Measurements from ENCODE around the gene KCNA3. TPM values are rescaled to one million over a fixed set of nuclear protein-coding genes. Genes with fewer than 3 reads are reported as not detected.

Gene KCNA3
- total and polyA plus RNA-seq, 4 donors = 0.23 to 2.2 (median 0.34) TPM

DNA sequence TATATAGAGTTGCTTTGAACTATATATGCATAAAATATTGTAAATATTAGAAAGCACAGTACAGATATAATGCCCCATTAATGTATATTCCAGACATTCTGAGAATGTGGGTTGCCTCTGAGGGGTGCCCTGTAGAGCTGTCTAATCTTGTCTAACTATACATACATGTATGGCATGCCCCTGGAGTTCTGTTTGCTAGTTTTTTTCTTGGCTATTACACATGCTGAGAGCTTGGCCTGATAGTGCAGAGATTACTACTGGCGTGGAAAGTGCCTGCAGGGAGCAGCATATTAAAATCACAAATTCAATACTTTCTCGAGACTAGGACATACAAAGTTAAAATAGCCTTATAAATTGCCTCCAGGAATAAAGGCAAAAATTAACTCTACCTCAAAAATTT lies 24.1 kb downstream of the KCNA3 start:
- no peak for DNase-seq (ENCODE audit: low spot score)

DNA sequence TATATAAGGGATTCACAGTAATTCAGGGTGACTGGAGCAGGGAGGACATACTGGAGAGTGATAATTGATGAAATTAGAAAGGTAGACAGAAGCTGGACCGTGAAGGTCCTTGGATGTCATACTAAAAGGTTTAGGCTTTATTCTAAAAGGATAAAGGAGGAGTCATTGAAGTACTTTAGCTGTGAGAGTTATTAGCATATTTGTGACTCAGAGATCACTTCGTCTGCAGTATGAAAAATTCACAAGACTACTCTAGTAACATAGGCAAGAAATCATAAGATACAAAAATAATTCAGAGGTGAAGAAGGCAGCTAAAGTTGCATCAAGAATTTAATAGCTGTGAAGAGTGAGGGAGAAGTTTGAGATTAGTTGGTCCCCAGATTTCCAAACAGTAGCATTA lies 26.3 kb downstream of the KCNA3 start:
- DNase-seq (ENCODE audit: low spot score) = no peak
- Histone ChIP-seq H3K9ac (ENCODE audit: low read depth in 1 of 2, low read length in 2 of 2) (no peak overlapping the region), H3K27ac (ENCODE audit: low read depth in 1 of 2, low read length in 2 of 2) (no peak overlapping the region), H3K9me3 (ENCODE audit: control insufficient read depth in 4 of 4, low read length in 3 of 4) (no peaks in the 10 kb centered on the region), H3K36me3 (ENCODE audit: control insufficient read depth in 4 of 4, insufficient read depth in 3 of 4, low read depth in 1 of 4, low read length in 3 of 4) (no peaks in the 10 kb centered on the region), H3K4me3 (ENCODE audit: low read depth in 1 of 3, low read length in 3 of 3) (no peak overlapping the region), H3K4me1 (ENCODE audit: control insufficient read depth in 4 of 4, insufficient read depth in 4 of 4, low read length in 3 of 4) (no peaks in the 10 kb centered on the region), H3K27me3 (ENCODE audit: control insufficient read depth in 4 of 4, insufficient read depth in 4 of 4, low read length in 3 of 4) (peaks cover 0 to 6% (median 0%) of the 10 kb centered on the region in 4 donors)
- WGBS = 45% methylated on average over 2 of the region's 2 CpGs
- TF ChIP-seq JUND (IDR thresholded peaks at IDR 0.05) = no peak

More for the DNA sequence above, 24.1 kb downstream of the KCNA3 start:
- no peak for TF ChIP-seq TAF1 (conservative IDR thresholded peaks at IDR 0.05)
- Histone ChIP-seq H3K9me3 (ENCODE audit: control insufficient read depth in 4 of 4, low read length in 3 of 4) (no peaks in the 10 kb centered on the region), H3K27ac (ENCODE audit: low read depth in 1 of 2, low read length in 2 of 2) (no peak overlapping the region), H3K36me3 (ENCODE audit: control insufficient read depth in 4 of 4, insufficient read depth in 3 of 4, low read depth in 1 of 4, low read length in 3 of 4) (no peaks in the 10 kb centered on the region), H3K27me3 (ENCODE audit: control insufficient read depth in 4 of 4, insufficient read depth in 4 of 4, low read length in 3 of 4) (peaks cover 0 to 6% (median 0%) of the 10 kb centered on the region in 4 donors), H3K4me1 (ENCODE audit: control insufficient read depth in 4 of 4, insufficient read depth in 4 of 4, low read length in 3 of 4) (no peaks in the 10 kb centered on the region), H3K9ac (ENCODE audit: low read depth in 1 of 2, low read length in 2 of 2) (no peak overlapping the region), H3K4me3 (ENCODE audit: low read depth in 1 of 3, low read length in 3 of 3) (no peak overlapping the region)
- WGBS = 77% methylated on average over 2 of the region's 2 CpGs

DNA sequence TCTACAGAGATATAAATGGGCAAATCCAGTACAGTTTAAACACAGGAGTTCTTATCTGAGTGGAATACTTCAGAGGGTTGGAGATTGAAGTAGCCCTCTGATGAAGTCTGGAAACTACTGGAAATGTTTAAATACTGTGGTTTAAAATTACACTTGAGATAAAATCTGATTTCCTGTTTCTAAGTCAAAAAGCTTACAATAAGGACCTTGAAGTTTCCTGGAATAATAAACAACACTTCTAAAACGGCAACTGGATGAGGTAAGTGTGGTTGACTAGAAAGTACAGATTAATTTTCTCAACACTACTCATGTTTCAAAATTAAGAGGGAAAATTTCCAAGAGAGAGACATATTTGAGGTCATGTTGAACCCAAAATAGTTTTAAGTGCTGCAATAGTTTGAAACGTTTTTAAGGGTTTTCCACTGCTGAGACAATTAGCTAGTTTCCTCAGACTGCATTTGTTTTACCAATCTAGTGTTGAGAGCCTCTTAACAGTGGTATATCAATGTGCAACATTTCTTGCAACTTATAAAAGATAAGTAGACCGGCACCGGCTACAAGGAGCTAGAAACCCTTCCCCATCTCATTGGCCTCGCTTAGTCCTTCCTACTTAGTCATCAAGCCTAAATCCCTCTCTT lies 27.4 kb downstream of the KCNA3 start:
- TF ChIP-seq HNF4G (IDR thresholded peaks at IDR 0.05) = no peak
- no peak for TF ChIP-seq JUND (IDR thresholded peaks at IDR 0.05)
- TF ChIP-seq HNF4A (conservative IDR thresholded peaks at IDR 0.05) = no peak
- no peak for TF ChIP-seq YY1 (IDR thresholded peaks at IDR 0.05)
- no peak for TF ChIP-seq FOXA2 (IDR thresholded peaks at IDR 0.05)
- TF ChIP-seq EGR1 (IDR thresholded peaks at IDR 0.05; ENCODE audit: low read depth in 2 of 2) = no peak
- TF ChIP-seq, protein P1, sequence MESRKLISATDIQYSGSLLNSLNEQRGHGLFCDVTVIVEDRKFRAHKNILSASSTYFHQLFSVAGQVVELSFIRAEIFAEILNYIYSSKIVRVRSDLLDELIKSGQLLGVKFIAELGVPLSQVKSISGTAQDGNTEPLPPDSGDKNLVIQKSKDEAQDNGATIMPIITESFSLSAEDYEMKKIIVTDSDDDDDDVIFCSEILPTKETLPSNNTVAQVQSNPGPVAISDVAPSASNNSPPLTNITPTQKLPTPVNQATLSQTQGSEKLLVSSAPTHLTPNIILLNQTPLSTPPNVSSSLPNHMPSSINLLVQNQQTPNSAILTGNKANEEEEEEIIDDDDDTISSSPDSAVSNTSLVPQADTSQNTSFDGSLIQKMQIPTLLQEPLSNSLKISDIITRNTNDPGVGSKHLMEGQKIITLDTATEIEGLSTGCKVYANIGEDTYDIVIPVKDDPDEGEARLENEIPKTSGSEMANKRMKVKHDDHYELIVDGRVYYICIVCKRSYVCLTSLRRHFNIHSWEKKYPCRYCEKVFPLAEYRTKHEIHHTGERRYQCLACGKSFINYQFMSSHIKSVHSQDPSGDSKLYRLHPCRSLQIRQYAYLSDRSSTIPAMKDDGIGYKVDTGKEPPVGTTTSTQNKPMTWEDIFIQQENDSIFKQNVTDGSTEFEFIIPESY (IDR thresholded peaks at IDR 0.05) = no peak
- TF ChIP-seq, protein P2, sequence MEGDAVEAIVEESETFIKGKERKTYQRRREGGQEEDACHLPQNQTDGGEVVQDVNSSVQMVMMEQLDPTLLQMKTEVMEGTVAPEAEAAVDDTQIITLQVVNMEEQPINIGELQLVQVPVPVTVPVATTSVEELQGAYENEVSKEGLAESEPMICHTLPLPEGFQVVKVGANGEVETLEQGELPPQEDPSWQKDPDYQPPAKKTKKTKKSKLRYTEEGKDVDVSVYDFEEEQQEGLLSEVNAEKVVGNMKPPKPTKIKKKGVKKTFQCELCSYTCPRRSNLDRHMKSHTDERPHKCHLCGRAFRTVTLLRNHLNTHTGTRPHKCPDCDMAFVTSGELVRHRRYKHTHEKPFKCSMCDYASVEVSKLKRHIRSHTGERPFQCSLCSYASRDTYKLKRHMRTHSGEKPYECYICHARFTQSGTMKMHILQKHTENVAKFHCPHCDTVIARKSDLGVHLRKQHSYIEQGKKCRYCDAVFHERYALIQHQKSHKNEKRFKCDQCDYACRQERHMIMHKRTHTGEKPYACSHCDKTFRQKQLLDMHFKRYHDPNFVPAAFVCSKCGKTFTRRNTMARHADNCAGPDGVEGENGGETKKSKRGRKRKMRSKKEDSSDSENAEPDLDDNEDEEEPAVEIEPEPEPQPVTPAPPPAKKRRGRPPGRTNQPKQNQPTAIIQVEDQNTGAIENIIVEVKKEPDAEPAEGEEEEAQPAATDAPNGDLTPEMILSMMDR (IDR thresholded peaks at IDR 0.05; ENCODE audit: low read depth, low read length, missing input control) = no peak
- TF ChIP-seq, protein P3, sequence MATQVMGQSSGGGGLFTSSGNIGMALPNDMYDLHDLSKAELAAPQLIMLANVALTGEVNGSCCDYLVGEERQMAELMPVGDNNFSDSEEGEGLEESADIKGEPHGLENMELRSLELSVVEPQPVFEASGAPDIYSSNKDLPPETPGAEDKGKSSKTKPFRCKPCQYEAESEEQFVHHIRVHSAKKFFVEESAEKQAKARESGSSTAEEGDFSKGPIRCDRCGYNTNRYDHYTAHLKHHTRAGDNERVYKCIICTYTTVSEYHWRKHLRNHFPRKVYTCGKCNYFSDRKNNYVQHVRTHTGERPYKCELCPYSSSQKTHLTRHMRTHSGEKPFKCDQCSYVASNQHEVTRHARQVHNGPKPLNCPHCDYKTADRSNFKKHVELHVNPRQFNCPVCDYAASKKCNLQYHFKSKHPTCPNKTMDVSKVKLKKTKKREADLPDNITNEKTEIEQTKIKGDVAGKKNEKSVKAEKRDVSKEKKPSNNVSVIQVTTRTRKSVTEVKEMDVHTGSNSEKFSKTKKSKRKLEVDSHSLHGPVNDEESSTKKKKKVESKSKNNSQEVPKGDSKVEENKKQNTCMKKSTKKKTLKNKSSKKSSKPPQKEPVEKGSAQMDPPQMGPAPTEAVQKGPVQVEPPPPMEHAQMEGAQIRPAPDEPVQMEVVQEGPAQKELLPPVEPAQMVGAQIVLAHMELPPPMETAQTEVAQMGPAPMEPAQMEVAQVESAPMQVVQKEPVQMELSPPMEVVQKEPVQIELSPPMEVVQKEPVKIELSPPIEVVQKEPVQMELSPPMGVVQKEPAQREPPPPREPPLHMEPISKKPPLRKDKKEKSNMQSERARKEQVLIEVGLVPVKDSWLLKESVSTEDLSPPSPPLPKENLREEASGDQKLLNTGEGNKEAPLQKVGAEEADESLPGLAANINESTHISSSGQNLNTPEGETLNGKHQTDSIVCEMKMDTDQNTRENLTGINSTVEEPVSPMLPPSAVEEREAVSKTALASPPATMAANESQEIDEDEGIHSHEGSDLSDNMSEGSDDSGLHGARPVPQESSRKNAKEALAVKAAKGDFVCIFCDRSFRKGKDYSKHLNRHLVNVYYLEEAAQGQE (IDR thresholded peaks at IDR 0.05) = no peak
- TF ChIP-seq, protein P4, sequence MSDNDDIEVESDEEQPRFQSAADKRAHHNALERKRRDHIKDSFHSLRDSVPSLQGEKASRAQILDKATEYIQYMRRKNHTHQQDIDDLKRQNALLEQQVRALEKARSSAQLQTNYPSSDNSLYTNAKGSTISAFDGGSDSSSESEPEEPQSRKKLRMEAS (IDR thresholded peaks at IDR 0.05) = no peak
- no peak for TF ChIP-seq NR2F2 (IDR thresholded peaks at IDR 0.05)
- TF ChIP-seq FOXA1 (IDR thresholded peaks at IDR 0.05) = no peak
- no peak for TF ChIP-seq TAF1 (conservative IDR thresholded peaks at IDR 0.05)
- TF ChIP-seq RAD21 (IDR thresholded peaks at IDR 0.05) = no peak
- TF ChIP-seq, protein P5, sequence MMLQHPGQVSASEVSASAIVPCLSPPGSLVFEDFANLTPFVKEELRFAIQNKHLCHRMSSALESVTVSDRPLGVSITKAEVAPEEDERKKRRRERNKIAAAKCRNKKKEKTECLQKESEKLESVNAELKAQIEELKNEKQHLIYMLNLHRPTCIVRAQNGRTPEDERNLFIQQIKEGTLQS (IDR thresholded peaks at IDR 0.05) = no peak
- TF ChIP-seq RXRA (IDR thresholded peaks at IDR 0.05) = no peak
- H3K27me3 ChIP-seq (ENCODE audit: control insufficient read depth in 4 of 4, insufficient read depth in 4 of 4, low read length in 3 of 4) = peaks cover 0 to 6% (median 0%) of the 10 kb centered on the region in 4 donors
- H3K36me3 ChIP-seq (ENCODE audit: control insufficient read depth in 4 of 4, insufficient read depth in 3 of 4, low read depth in 1 of 4, low read length in 3 of 4) = no peaks in the 10 kb centered on the region
- no peaks in the 10 kb centered on the region for H3K4me1 ChIP-seq (ENCODE audit: control insufficient read depth in 4 of 4, insufficient read depth in 4 of 4, low read length in 3 of 4)
- no peaks in the 10 kb centered on the region for H3K9me3 ChIP-seq (ENCODE audit: control insufficient read depth in 4 of 4, low read length in 3 of 4)
- 39% methylated on average over 5 of the region's 5 CpGs for WGBS
- no peak for DNase-seq (ENCODE audit: low spot score)
- H3K4me3 ChIP-seq (ENCODE audit: low read depth in 1 of 3, low read length in 3 of 3) = no peak overlapping the region
- no peak overlapping the region for H3K27ac ChIP-seq (ENCODE audit: low read depth in 1 of 2, low read length in 2 of 2)
- H3K9ac ChIP-seq (ENCODE audit: low read depth in 1 of 2, low read length in 2 of 2) = no peak overlapping the region
